H1 (cell line): ENCODE results near the gene SLC39A10. TPM values are rescaled to one million over a fixed set of nuclear protein-coding genes. Genes with fewer than 3 reads are reported as not detected.

Experiments
- CTCF ChIA-PET: fragments of 300-600 bp; sonication (Branson Sonifier 250); formaldehyde crosslinking; loops from one replicate; lab custom pipeline; 2021; ENCODE audit not compliant: partially characterized antibody; lab: Charles Lee
- POLR2A ChIA-PET: fragments of 300-600 bp; sonication (Branson Sonifier 250); formaldehyde crosslinking; loops from one replicate; lab custom pipeline; 2021; ENCODE audit warnings: inconsistent platforms; ENCODE audit not compliant: partially characterized antibody; lab: Charles Lee
- DNase-seq, 2 experiments: peaks; one replicate each; pipeline versions ENCODE4 v3.0.0 to v3.0.0-alpha.2; 2010 to 2022; ENCODE audit warnings: low spot score in 2 of 2, low read depth in 1 of 2, mixed read lengths in 1 of 2
- FAIRE-seq: peaks from 2 replicates; lab custom pipeline; 2011; peaks lifted over from hg19 to GRCh38; lab: Jason Lieb, UNC
- H2AFZ ChIP-seq: 2 replicates; pipeline ENCODE4 v1.8.1; 2012; ENCODE audit warnings: low read length, inconsistent platforms
- H2AK5ac ChIP-seq: 2 replicates; pipeline ENCODE4 v1.6.1; 2013; ENCODE audit warnings: low read depth, low read length
- H2BK120ac ChIP-seq: replicated peaks from 2 replicates; pipeline ENCODE3; 2013; ENCODE audit warnings: low read depth, low read length, inconsistent platforms
- H2BK12ac ChIP-seq: 2 replicates; pipeline ENCODE4 v1.6.1; 2013; ENCODE audit warnings: low read depth, low read length
- H2BK15ac ChIP-seq: 2 replicates; pipeline ENCODE4 v1.6.1; 2013; ENCODE audit warnings: low read length
- H2BK20ac ChIP-seq: 2 replicates; pipeline ENCODE4 v1.6.1; 2013; ENCODE audit warnings: low read length
- H2BK5ac ChIP-seq: 2 replicates; pipeline ENCODE4 v1.6.1; 2013; ENCODE audit warnings: low read depth, low read length
- H3K14ac ChIP-seq: 2 replicates; pipeline ENCODE4 v1.6.1; 2013; ENCODE audit warnings: inconsistent platforms; ENCODE audit not compliant: insufficient read length
- H3K18ac ChIP-seq: 2 replicates; pipeline ENCODE4 v1.6.1; 2013; ENCODE audit warnings: low read length; ENCODE audit errors: extremely low read depth
- H3K23ac ChIP-seq: 2 replicates; pipeline ENCODE4 v1.6.1; 2013; ENCODE audit warnings: inconsistent platforms; ENCODE audit not compliant: insufficient read length
- H3K23me2 ChIP-seq: 2 replicates; pipeline ENCODE4 v1.6.1; 2013; ENCODE audit warnings: low read depth, low read length
- H3K27ac ChIP-seq: 2 replicates; pipeline ENCODE4 v1.6.1; 2011; ENCODE audit warnings: low read depth, low read length, inconsistent platforms
- H3K27me3 ChIP-seq, 4 experiments: replicated peaks in 1 of 4; 1 replicate in 1 of 4; 2 replicates in 3 of 4; pipeline versions ENCODE4 v1.6.1 to v1.8.1; 2011 to 2013; ENCODE audit warnings: low read length in 3 of 4, mild to moderate bottlenecking in 3 of 4, inconsistent platforms in 2 of 4, mixed read lengths in 2 of 4, moderate library complexity in 1 of 4; ENCODE audit not compliant: control insufficient read depth in 3 of 4, insufficient read depth in 3 of 4; ENCODE audit errors: extremely low read depth in 1 of 4
- H3K36me3 ChIP-seq, 4 experiments: 2 replicates each; pipeline versions ENCODE4 v1.6.1 to v1.8.1; 2011 to 2013; ENCODE audit warnings: mild to moderate bottlenecking in 4 of 4, low read length in 3 of 4, moderate library complexity in 2 of 4, control low read depth in 1 of 4, inconsistent platforms in 1 of 4; ENCODE audit not compliant: insufficient read depth in 4 of 4, control insufficient read depth in 2 of 4
- H3K4ac ChIP-seq: replicated peaks from 2 replicates; pipeline ENCODE3; 2013; ENCODE audit warnings: low read length, low read depth, mixed read lengths, inconsistent platforms; ENCODE audit not compliant: insufficient read length
- H3K4me1 ChIP-seq, 4 experiments: replicated peaks in 1 of 4; 1 replicate in 1 of 4; 2 replicates in 3 of 4; pipeline versions ENCODE4 v1.6.1 to v1.8.1; 2011 to 2013; ENCODE audit warnings: low read length in 3 of 4, inconsistent platforms in 2 of 4, mixed read lengths in 1 of 4; ENCODE audit not compliant: insufficient read depth in 4 of 4, control insufficient read depth in 3 of 4
- H3K4me2 ChIP-seq, 2 experiments: 2 replicates each; pipeline versions ENCODE4 v1.6.1 to v1.8.1; 2011 to 2013; ENCODE audit warnings: low read depth in 2 of 2, low read length in 2 of 2, control low read depth in 1 of 2, inconsistent platforms in 1 of 2, mild to moderate bottlenecking in 1 of 2; ENCODE audit not compliant: insufficient read depth in 1 of 2
- H3K4me3 ChIP-seq, 4 experiments: fragments of 200-600, 300-600 bp in 1 of 4; sonication (generic), shearing (Covaris generic), sonication (Bioruptor Twin) in 1 of 4; 2 replicates each; pipeline versions ENCODE4 v1.5.1 to v1.8.1; 2011 to 2016; ENCODE audit warnings: low read length in 4 of 4, low read depth in 3 of 4, control low read depth in 2 of 4, inconsistent platforms in 2 of 4, mild to moderate bottlenecking in 2 of 4, mixed read lengths in 1 of 4, moderate library complexity in 1 of 4; ENCODE audit not compliant: insufficient read depth in 2 of 4; ENCODE audit errors: extremely low read depth in 1 of 4
- H3K56ac ChIP-seq: replicated peaks from 2 replicates; pipeline ENCODE3; 2013; ENCODE audit warnings: low read depth, mild to moderate bottlenecking, mixed read lengths, low read length, inconsistent platforms; ENCODE audit not compliant: insufficient read length
- H3K79me1 ChIP-seq: 2 replicates; pipeline ENCODE4 v1.6.1; 2013; ENCODE audit warnings: low read depth, low read length, control low read depth
- H3K79me2 ChIP-seq, 2 experiments: 2 replicates each; pipeline versions ENCODE4 v1.6.1 to v1.8.1; 2012 to 2013; ENCODE audit warnings: low read length in 2 of 2, mild to moderate bottlenecking in 2 of 2, inconsistent platforms in 1 of 2; ENCODE audit not compliant: insufficient read depth in 2 of 2, control insufficient read depth in 1 of 2
- H3K9ac ChIP-seq, 4 experiments: replicated peaks in 1 of 4; 1 replicate in 1 of 4; 2 replicates in 3 of 4; pipeline versions ENCODE4 v1.6.1 to v1.8.1; 2011 to 2013; ENCODE audit warnings: low read depth in 3 of 4, low read length in 3 of 4, control low read depth in 2 of 4, mild to moderate bottlenecking in 2 of 4, moderate library complexity in 2 of 4, inconsistent platforms in 1 of 4; ENCODE audit errors: extremely low read depth in 1 of 4
- H3K9me3 ChIP-seq, 2 experiments: 2 replicates each; pipeline versions ENCODE4 v1.6.1 to v1.8.1; 2012 to 2013; ENCODE audit warnings: mild to moderate bottlenecking in 2 of 2, moderate library complexity in 2 of 2, control low read depth in 1 of 2, inconsistent platforms in 1 of 2, low read depth in 1 of 2, low read length in 1 of 2, mixed read lengths in 1 of 2; ENCODE audit not compliant: insufficient read depth in 2 of 2
- H4K20me1 ChIP-seq, 2 experiments: replicated peaks in 1 of 2; 2 replicates each; pipeline versions ENCODE3 to v1.8.1; 2011 to 2013; ENCODE audit warnings: inconsistent platforms in 2 of 2, low read length in 2 of 2, mild to moderate bottlenecking in 1 of 2; ENCODE audit not compliant: insufficient read depth in 2 of 2, control insufficient read depth in 1 of 2
- H4K5ac ChIP-seq: 2 replicates; pipeline ENCODE4 v1.6.1; 2013; ENCODE audit warnings: low read length, low read depth, mixed read lengths, inconsistent platforms; ENCODE audit not compliant: insufficient read length
- H4K8ac ChIP-seq: 2 replicates; pipeline ENCODE4 v1.8.0; 2013; ENCODE audit warnings: mild to moderate bottlenecking, moderate library complexity, low read length, inconsistent platforms; ENCODE audit not compliant: insufficient read depth; ENCODE audit errors: extremely low read depth
- H4K91ac ChIP-seq: replicated peaks from 2 replicates; pipeline ENCODE3; 2013; ENCODE audit warnings: low read length, mixed read lengths, inconsistent platforms; ENCODE audit not compliant: insufficient read length
- GABPA ChIP-seq: IDR thresholded peaks from 2 replicates; pipeline ENCODE4 v1.6.1; 2011; ENCODE audit warnings: mild to moderate bottlenecking, low read length, moderate library complexity, borderline replicate concordance; ENCODE audit not compliant: insufficient read depth
- PHF8 ChIP-seq: fragments of 200-600 bp; sonication (generic); conservative IDR thresholded peaks from 2 replicates; pipeline ENCODE4 v1.7.1; 2012; ENCODE audit warnings: low read depth, mild to moderate bottlenecking, inconsistent platforms, low read length, moderate library complexity
- SRF ChIP-seq: IDR thresholded peaks from 2 replicates; pipeline ENCODE4 v1.6.1; 2011; ENCODE audit warnings: mild to moderate bottlenecking, low read depth, low read length, moderate library complexity
- WGBS, 2 experiments: shearing (Covaris generic) in 1 of 2; methylation state at CpG; one replicate each; pipeline versions ENCODE4 v1.1.6 to v1.1.7; 2013 to 2015; ENCODE audit warnings: low lambda C conversion rate in 2 of 2, mixed read lengths in 2 of 2, inconsistent platforms in 1 of 2, low coverage in 1 of 2, missing lambda C conversion rate in 1 of 2; ENCODE audit not compliant: insufficient replicate concordance in 2 of 2, insufficient coverage in 1 of 2, insufficient read length in 1 of 2; ENCODE audit errors: extremely low coverage in 1 of 2, missing lambda C conversion rate in 1 of 2; 5-methylcytosine and 5-hydroxymethylcytosine counted together
- polyA plus RNA-seq, 7 experiments: library from polyadenylated mRNA; depleted of rRNA in 3 of 7; stranded (reverse) in 5 of 7; unstranded in 2 of 7; fragments of >200 nt in 5 of 7; fragments of 200-250 nt in 2 of 7; gene quantifications; 1 replicate in 5 of 7; 2 replicates in 1 of 7; 4 replicates in 1 of 7; pipeline versions ENCODE4 v1.2.1 to v1.2.3, GENCODE V29; 2011 to 2013; ENCODE audit warnings: missing spikeins in 2 of 7, mixed read lengths in 2 of 7
- total RNA-seq: library from RNA; stranded (reverse); fragmentation: NEBNext Ultra II Directional; extraction: Animal tissue kit (Norgen Biotek cat#: 25700); gene quantifications from 2 replicates; pipeline ENCODE4 v1.2.1, GENCODE V29; 2021

The SLC39A10 gene
- total and polyA plus RNA-seq, 2 of the 8 experiments (the other 6 are each of a cell fraction or from before 2014, with no cell fraction given): 68.1 to 234 TPM

- ChIA-PET POLR2A (no interaction called here), CTCF (no interaction called here)
- FAIRE-seq: no peak
- Histone ChIP-seq H4K91ac (no peak overlapping the region), H3K4me3 (no peak overlapping the region), H2BK120ac (no peak overlapping the region), H4K5ac (no peak overlapping the region), H3K79me1 (peaks cover 2% of the 10 kb centered on the region), H3K9ac (no peak overlapping the region), H3K23ac (no peak overlapping the region), H2AK5ac (no peak overlapping the region), H4K20me1 (peaks cover 0 to 3% of the 10 kb centered on the region in 2 experiments), H3K4me2 (no peak overlapping the region), H3K4me1 (peaks cover 0 to 4% (median 0%) of the 10 kb centered on the region in 4 experiments; a peak in 1 of 7 replicates), H2BK5ac (no peak overlapping the region), H2BK20ac (no peak overlapping the region), H2AFZ (no peak overlapping the region), H3K23me2 (no peaks in the 10 kb centered on the region), H3K27ac (no peak overlapping the region), H3K79me2 (peaks cover 3 to 81% of the 10 kb centered on the region in 2 experiments), H3K9me3 (no peaks in the 10 kb centered on the region), H2BK12ac (no peak overlapping the region), H3K4ac (no peak overlapping the region), H2BK15ac (no peak overlapping the region), H3K27me3 (peaks cover 0 to 1% (median 0%) of the 10 kb centered on the region in 4 experiments; a peak in 1 of 7 replicates), H3K18ac (no peak overlapping the region), H3K14ac (no peak overlapping the region), H4K8ac (no peak overlapping the region), H3K56ac (no peak overlapping the region), H3K36me3 (peaks cover 3 to 23% (median 8%) of the 10 kb centered on the region in 4 experiments; a peak in 7 of 8 replicates)
- DNase-seq: no peak
- TF ChIP-seq SRF: no peak
- TF ChIP-seq PHF8: no peak
- TF ChIP-seq GABPA: no peak
- 89% methylated on average over 1 of the region's 1 CpG; no CpG with 5 or more reads in 1 of the 2 experiments for WGBS, 2 experiments
Measured at GRCh38 chr2:195682077-195682476, 25.1 kb downstream of the SLC39A10 start.
